ENCODE data around the gene BBS9.

The BBS9 gene

GRCh38 chr7:33554576-33554975 lies 425.2 kb downstream of the BBS9 start:
- Histone ChIP-seq H3K4me3 (ENCODE audit: low read depth, low read length) (no peak overlapping the region), H3K36me3 (no peaks in the 10 kb centered on the region), H3K9me3 (ENCODE audit: severe bottlenecking) (no peaks in the 10 kb centered on the region), H3K27ac (no peak overlapping the region), H3K27me3 (ENCODE audit: insufficient read depth, low read depth, severe bottlenecking) (no peaks in the 10 kb centered on the region)
- DNase-seq: no peak
- TF ChIP-seq, protein P1, sequence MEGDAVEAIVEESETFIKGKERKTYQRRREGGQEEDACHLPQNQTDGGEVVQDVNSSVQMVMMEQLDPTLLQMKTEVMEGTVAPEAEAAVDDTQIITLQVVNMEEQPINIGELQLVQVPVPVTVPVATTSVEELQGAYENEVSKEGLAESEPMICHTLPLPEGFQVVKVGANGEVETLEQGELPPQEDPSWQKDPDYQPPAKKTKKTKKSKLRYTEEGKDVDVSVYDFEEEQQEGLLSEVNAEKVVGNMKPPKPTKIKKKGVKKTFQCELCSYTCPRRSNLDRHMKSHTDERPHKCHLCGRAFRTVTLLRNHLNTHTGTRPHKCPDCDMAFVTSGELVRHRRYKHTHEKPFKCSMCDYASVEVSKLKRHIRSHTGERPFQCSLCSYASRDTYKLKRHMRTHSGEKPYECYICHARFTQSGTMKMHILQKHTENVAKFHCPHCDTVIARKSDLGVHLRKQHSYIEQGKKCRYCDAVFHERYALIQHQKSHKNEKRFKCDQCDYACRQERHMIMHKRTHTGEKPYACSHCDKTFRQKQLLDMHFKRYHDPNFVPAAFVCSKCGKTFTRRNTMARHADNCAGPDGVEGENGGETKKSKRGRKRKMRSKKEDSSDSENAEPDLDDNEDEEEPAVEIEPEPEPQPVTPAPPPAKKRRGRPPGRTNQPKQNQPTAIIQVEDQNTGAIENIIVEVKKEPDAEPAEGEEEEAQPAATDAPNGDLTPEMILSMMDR (IDR thresholded peaks at IDR 0.05; ENCODE audit: low read depth, low read length): no peak

- H3K9me3 ChIP-seq (ENCODE audit: severe bottlenecking): no peaks in the 10 kb centered on the region
- TF ChIP-seq, protein P1 (IDR thresholded peaks at IDR 0.05; ENCODE audit: low read depth, low read length): no peak
- H3K27ac ChIP-seq: no peak overlapping the region
- no peaks in the 10 kb centered on the region for H3K36me3 ChIP-seq
- DNase-seq: no peak
- no peak overlapping the region for H3K4me3 ChIP-seq (ENCODE audit: low read depth, low read length)
- H3K27me3 ChIP-seq (ENCODE audit: insufficient read depth, low read depth, severe bottlenecking): no peaks in the 10 kb centered on the region
These were observed 427.1 kb downstream of the BBS9 start for GRCh38 chr7:33556472-33556871.

DNA sequence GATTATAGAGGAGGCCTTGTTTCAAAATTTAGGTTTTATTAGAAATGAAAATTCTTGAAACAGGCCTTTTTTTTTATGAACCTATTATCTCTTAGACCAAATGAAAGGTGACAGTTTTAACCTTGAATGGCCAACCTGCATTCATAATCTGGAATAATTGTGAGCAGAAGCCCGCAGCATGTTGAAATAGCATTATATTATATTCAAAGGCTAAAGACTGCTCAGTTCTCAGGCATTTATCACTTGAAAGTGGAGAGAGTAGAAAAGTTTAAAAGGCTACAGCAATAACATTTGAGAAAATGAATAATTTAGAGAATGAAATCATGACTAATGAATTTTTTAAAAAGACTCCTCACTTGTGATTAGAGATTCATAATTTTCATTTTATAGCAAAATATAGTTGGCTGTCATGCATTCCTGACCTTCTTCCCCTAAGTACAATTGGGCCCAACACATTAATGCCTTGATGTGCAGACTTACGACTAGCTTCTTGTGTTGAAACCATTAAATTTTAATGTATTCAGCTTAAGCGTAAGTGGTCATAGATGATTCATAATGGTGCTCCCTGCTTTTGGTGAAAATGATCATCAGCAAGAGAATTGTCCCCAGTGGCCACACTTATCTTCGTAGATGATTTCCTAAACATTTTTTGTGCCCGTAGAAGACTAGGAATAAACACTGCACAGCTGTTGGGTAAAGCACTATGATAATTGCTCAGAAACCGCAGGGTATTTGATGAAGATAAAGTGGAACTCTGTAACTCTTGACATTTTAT lies 429.4 kb downstream of the BBS9 start:
- no peak overlapping the region for H3K4me3 ChIP-seq (ENCODE audit: low read depth, low read length)
- H3K27ac ChIP-seq: no peak overlapping the region
- H3K27me3 ChIP-seq (ENCODE audit: insufficient read depth, low read depth, severe bottlenecking): no peaks in the 10 kb centered on the region
- TF ChIP-seq, protein P1 (IDR thresholded peaks at IDR 0.05; ENCODE audit: low read depth, low read length): no peak
- DNase-seq: no peak
- no peaks in the 10 kb centered on the region for H3K36me3 ChIP-seq
- H3K9me3 ChIP-seq (ENCODE audit: severe bottlenecking): no peaks in the 10 kb centered on the region

DNA sequence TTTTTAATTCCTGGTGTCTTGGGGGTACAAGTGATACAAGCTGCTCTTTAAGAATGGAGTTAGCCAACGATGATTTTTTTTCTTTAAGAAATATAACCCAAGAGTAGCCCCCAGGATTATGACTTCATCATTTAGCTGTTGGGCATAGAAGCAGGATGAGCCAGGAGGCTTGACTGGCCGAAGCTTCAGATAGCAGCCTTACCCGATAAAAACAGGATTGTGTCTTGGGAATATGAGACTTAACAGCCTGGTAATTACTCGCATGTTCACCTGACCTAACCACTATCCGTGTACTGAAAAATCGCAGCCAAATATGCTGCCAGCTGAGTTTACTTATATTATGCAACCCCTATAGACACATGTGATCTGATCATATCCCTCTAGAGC lies 430.0 kb downstream of the BBS9 start:
- H3K27ac ChIP-seq: no peak overlapping the region
- no peaks in the 10 kb centered on the region for H3K27me3 ChIP-seq (ENCODE audit: insufficient read depth, low read depth, severe bottlenecking)
- no peak overlapping the region for H3K4me3 ChIP-seq (ENCODE audit: low read depth, low read length)
- H3K9me3 ChIP-seq (ENCODE audit: severe bottlenecking): no peaks in the 10 kb centered on the region
- no peak for DNase-seq
- H3K36me3 ChIP-seq: no peaks in the 10 kb centered on the region
- TF ChIP-seq, protein P1 (IDR thresholded peaks at IDR 0.05; ENCODE audit: low read depth, low read length): no peak

DNA sequence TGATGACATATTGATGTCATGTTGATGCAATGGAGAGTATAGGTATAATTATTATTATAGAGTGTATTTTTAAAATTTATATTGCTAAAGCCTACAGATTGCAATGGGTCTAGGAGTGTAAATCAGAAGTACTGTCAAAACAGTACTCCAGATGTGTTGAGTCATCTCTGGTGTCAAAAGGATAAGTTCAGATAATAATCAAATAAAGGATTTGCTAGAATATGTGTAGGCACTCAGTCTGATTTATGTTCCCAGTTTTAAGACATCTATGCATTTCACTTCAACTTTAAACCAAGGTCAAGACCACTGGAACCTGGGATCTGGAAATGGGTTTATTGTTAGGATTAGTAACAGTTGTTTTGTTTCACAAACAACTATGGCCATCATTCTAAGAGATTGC lies 433.6 kb downstream of the BBS9 start:
- TF ChIP-seq, protein P1 (IDR thresholded peaks at IDR 0.05; ENCODE audit: low read depth, low read length): no peak
- H3K27ac ChIP-seq: no peak overlapping the region
- DNase-seq: no peak
- no peaks in the 10 kb centered on the region for H3K27me3 ChIP-seq (ENCODE audit: insufficient read depth, low read depth, severe bottlenecking)
- no peak overlapping the region for H3K4me3 ChIP-seq (ENCODE audit: low read depth, low read length)
- no peaks in the 10 kb centered on the region for H3K36me3 ChIP-seq
- H3K9me3 ChIP-seq (ENCODE audit: severe bottlenecking): no peaks in the 10 kb centered on the region

- Histone ChIP-seq H3K9me3 (ENCODE audit: severe bottlenecking) (no peaks in the 10 kb centered on the region), H3K27ac (no peak overlapping the region), H3K4me3 (ENCODE audit: low read depth, low read length) (no peak overlapping the region), H3K36me3 (no peaks in the 10 kb centered on the region), H3K27me3 (ENCODE audit: insufficient read depth, low read depth, severe bottlenecking) (no peaks in the 10 kb centered on the region)
- DNase-seq: no peak
- TF ChIP-seq, protein P1 (IDR thresholded peaks at IDR 0.05; ENCODE audit: low read depth, low read length): no peak
These were observed 434.3 kb downstream of the BBS9 start for GRCh38 chr7:33563651-33564050.
